Immature natural killer cell (primary cell): ENCODE data around the gene SPATA46. TPM values are rescaled to one million over a fixed set of nuclear protein-coding genes. Genes with fewer than 3 reads are reported as not detected.

Experiments used
- DNase-seq, 3 donors: peaks; one replicate each; pipeline ENCODE4 v3.0.0; 2022; ENCODE audit warnings: mixed read lengths in 1 of 3
- H3K27ac Mint-ChIP-seq, 6 donors: one replicate each; pipeline ENCODE4 v1.8.0; 2020; ENCODE audit warnings: mixed read lengths in 6 of 6, mild to moderate bottlenecking in 5 of 6, inconsistent platforms in 4 of 6, moderate library complexity in 3 of 6
- H3K27me3 Mint-ChIP-seq, 3 donors: one replicate each; pipeline ENCODE4 v1.8.0; 2020 to 2021; ENCODE audit warnings: low read depth in 3 of 3, mild to moderate bottlenecking in 3 of 3, mixed read lengths in 3 of 3, moderate library complexity in 3 of 3, inconsistent platforms in 1 of 3
- H3K36me3 Mint-ChIP-seq, 3 donors: one replicate each; pipeline ENCODE4 v1.8.0; 2020; ENCODE audit warnings: mixed read lengths in 3 of 3, inconsistent platforms in 2 of 3, mild to moderate bottlenecking in 2 of 3
- H3K4me1 Mint-ChIP-seq, 2 donors: one replicate each; pipeline ENCODE4 v1.8.0; 2020; ENCODE audit warnings: inconsistent platforms in 2 of 2, mild to moderate bottlenecking in 2 of 2, mixed read lengths in 2 of 2, moderate library complexity in 1 of 2
- H3K4me3 Mint-ChIP-seq, 5 donors: one replicate each; pipeline ENCODE4 v1.8.0; 2020; ENCODE audit warnings: mild to moderate bottlenecking in 5 of 5, mixed read lengths in 5 of 5, inconsistent platforms in 3 of 5, moderate library complexity in 3 of 5
- H3K9me3 Mint-ChIP-seq, 6 donors: one replicate each; pipeline ENCODE4 v1.8.0; 2020; ENCODE audit warnings: mild to moderate bottlenecking in 6 of 6, mixed read lengths in 6 of 6, inconsistent platforms in 4 of 6, moderate library complexity in 3 of 6
- polyA plus RNA-seq, 3 donors: library from polyadenylated mRNA; unstranded; fragments of 300-500 nt; fragmentation: Illumina TruSeq; gene quantifications; one replicate each; pipeline ENCODE4 v1.2.3, GENCODE V29; 2021

Gene SPATA46
- polyA plus RNA-seq, 3 donors from 2014 or later: 0.22 TPM; not detected in 2

DNA sequence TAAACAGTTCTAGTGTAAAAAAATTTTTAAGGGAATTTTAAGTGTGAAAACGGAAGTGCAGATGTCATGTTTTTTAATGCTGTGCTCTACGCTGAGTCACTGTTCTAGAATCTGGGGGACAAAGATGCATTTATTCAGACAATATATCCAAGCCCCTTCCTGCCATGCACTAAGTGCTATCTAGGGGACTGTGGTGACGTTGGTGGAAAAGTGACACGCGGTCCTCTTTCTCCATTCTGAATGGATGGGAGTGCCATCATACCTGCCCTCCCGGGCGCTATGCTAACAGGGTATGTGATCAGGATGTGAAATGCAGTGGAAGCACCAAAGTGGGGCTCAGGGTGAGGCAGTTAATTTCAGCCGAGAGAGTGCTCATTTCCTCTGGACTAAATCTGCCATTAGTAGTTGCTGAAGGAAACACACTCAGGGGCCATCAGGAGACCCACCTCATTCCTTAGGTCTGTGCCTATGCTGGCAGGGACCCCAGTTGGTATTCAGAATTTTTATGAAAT lies 11.5 kb upstream of the SPATA46 start:
- peaks cover 54 to 56% of the 10 kb centered on the region in 2 donors for H3K4me1 Mint-ChIP-seq
- H3K9me3 Mint-ChIP-seq: no peaks in the 10 kb centered on the region
- H3K36me3 Mint-ChIP-seq: peaks cover 4 to 9% (median 7%) of the 10 kb centered on the region in 3 donors
- H3K4me3 Mint-ChIP-seq: no peak overlapping the region
- DNase-seq: no peak
- H3K27me3 Mint-ChIP-seq: peaks cover 1 to 2% (median 1%) of the 10 kb centered on the region in 3 donors
- H3K27ac Mint-ChIP-seq: peak overlapping the region in 4 of 6 donors; percentile 31 to 65 (median 54)

- H3K4me3 Mint-ChIP-seq: no peak overlapping the region
- peaks cover 4 to 7% (median 6%) of the 10 kb centered on the region in 3 donors for H3K36me3 Mint-ChIP-seq
- no peaks in the 10 kb centered on the region for H3K9me3 Mint-ChIP-seq
- H3K4me1 Mint-ChIP-seq: peaks cover 49 to 53% of the 10 kb centered on the region in 2 donors
- peak overlapping the region in 4 of 6 donors; percentile 22 to 65 (median 42) for H3K27ac Mint-ChIP-seq
- no peak for DNase-seq
- peaks cover 1 to 2% (median 1%) of the 10 kb centered on the region in 3 donors for H3K27me3 Mint-ChIP-seq
These were observed 10.8 kb upstream of the SPATA46 start for GRCh38 chr1:162387226-162388082.

DNA sequence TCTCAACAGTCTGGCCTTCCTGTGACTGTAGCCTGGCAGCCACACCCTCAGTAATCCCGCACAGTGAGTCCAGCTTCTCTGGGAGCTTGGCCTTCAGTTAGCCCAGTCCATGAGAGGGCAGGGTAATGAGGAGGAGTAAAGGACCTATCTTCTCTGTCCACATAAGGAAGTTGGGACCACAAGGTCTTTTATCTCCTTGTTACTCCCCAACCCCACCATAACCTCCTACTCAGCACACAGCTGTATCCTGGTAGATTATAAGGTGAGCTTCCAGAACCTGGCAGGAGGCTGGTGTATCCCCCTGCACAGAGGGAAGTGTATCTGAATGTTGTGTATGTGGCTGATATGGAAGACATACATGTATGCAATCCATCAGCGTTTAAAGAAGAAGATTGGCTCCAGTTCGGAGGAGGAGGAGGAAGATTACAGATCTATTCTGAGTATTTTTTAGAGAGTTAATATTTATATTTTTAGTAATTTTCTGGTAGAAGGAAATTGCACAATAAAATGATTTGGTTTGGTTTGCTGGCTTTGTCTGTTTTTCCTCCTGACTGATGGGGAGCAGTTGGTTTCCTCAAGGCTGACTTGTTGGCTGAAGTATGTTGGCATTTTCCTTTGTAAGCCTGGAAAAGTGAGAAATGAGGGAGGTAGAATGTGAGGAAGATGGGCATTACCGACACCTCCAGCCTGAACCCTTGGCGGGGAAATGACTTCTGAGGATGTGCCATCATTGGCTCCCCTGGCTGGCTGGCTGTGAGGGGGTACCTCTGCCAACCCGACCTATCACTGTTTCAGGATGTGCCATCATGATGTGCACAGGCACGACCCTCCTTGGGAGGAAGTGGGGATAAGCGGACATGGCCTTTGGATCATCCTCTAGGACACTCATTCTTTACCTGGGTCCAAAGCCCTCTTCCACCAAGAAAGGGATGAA lies 9.9 kb upstream of the SPATA46 start:
- Mint-ChIP-seq H3K9me3 (no peaks in the 10 kb centered on the region), H3K4me1 (peaks cover 40 to 46% of the 10 kb centered on the region in 2 donors), H3K27me3 (peaks cover 1 to 2% (median 1%) of the 10 kb centered on the region in 3 donors), H3K4me3 (no peak overlapping the region), H3K27ac (peak overlapping the region in 1 of 6 donors; percentile 66), H3K36me3 (no peaks in the 10 kb centered on the region)
- DNase-seq: no peak

- peaks cover 1 to 2% (median 1%) of the 10 kb centered on the region in 3 donors for H3K27me3 Mint-ChIP-seq
- peak overlapping the region in 1 of 6 donors; percentile 15 for H3K27ac Mint-ChIP-seq
- no peak overlapping the region for H3K4me3 Mint-ChIP-seq
- peaks cover 32 to 37% of the 10 kb centered on the region in 2 donors for H3K4me1 Mint-ChIP-seq
- no peaks in the 10 kb centered on the region for H3K36me3 Mint-ChIP-seq
- H3K9me3 Mint-ChIP-seq: no peaks in the 10 kb centered on the region
- no peak for DNase-seq
These were observed 9.0 kb upstream of the SPATA46 start for GRCh38 chr1:162385702-162386101.

DNA sequence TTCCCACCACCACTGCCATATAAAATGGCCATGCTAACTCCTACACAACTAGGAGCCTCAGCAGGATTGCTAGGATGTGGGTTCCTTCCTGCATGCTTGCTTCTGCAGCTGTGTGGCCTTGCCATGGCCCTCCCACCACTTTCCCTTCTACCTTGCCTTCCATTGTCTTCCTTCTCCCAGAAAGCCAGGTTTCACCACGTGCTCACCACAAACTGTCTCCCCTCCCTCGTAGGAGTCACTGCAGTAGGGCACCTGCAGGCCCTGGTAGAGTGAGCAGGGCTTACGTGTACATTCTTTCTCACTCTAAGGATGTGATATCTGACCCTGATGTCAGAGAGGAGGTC lies 8.6 kb upstream of the SPATA46 start:
- no peaks in the 10 kb centered on the region for H3K9me3 Mint-ChIP-seq
- no peak for DNase-seq

DNA sequence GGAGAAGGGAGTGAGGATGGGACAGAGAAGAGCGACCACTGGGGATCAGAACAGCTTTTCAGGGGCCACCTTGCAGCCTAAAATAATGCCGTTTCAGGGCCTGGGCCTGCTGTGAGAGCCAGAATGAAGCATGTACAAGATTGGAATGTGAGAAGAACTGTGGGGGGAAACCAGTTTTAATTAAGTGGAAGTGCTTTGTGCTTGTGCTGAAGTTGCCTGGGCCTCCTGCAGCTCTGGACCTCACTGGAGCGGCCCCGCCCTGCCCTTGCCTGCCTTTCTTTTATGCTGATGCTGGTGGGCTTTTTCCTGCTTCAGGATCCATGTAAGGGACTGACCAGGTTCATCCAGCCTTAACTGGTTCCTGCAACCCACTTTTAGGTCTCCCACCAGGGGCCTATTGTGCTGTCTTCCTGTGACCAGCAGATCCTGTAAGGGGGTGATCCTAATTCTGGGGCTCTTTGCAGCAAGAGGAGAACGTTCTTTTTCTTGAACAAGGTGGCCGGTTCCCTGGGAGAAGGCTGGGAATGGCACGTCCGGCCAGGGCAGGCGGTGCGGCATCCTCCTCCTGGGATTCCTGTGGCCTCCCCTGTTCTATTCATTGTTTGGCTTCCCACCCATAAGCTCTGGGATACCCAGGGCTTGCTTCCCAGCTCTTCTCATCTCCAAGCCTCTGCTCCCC lies 8.1 kb upstream of the SPATA46 start:
- Mint-ChIP-seq H3K4me3 (no peak overlapping the region), H3K36me3 (no peaks in the 10 kb centered on the region), H3K4me1 (peaks cover 22 to 28% of the 10 kb centered on the region in 2 donors), H3K9me3 (no peaks in the 10 kb centered on the region), H3K27ac (peak overlapping the region in 1 of 6 donors; percentile 71), H3K27me3 (peaks cover 0 to 1% (median 0%) of the 10 kb centered on the region in 3 donors)
- DNase-seq: no peak

More for the DNA sequence above, 8.6 kb upstream of the SPATA46 start:
- Mint-ChIP-seq H3K27ac (peak overlapping the region in 1 of 6 donors; percentile 15), H3K4me1 (peaks cover 27 to 33% of the 10 kb centered on the region in 2 donors), H3K27me3 (peaks cover 0 to 1% (median 0%) of the 10 kb centered on the region in 3 donors), H3K4me3 (no peak overlapping the region), H3K36me3 (no peaks in the 10 kb centered on the region)

GRCh38 chr1:162384116-162384515 lies 7.5 kb upstream of the SPATA46 start:
- no peak overlapping the region for H3K27ac Mint-ChIP-seq
- H3K36me3 Mint-ChIP-seq: no peaks in the 10 kb centered on the region
- H3K4me1 Mint-ChIP-seq: peaks cover 16 to 22% of the 10 kb centered on the region in 2 donors
- H3K4me3 Mint-ChIP-seq: no peak overlapping the region
- H3K27me3 Mint-ChIP-seq: peaks cover 0 to 1% (median 0%) of the 10 kb centered on the region in 3 donors
- no peak for DNase-seq
- no peaks in the 10 kb centered on the region for H3K9me3 Mint-ChIP-seq

DNA sequence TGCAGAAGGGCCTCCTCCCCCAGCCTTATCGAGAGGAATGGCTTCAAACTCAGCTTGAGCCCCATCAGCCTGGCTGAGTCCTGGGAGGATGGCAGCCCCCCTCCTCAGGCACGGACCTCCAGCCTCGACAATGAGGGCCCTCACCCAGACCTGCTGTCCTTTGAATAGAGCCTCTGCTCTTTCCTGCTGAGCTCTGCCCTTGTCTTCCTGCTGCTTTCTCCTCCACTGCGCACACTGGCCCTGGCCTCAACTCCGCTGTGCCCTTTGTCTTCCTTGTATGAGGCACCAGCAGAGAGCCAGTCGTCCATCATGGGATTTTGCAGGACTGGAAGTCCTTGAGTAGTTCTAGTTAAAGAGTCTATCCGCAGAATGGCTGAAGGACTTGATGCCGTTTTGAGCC lies 6.9 kb upstream of the SPATA46 start:
- H3K4me3 Mint-ChIP-seq: no peak overlapping the region
- H3K4me1 Mint-ChIP-seq: peaks cover 10 to 16% of the 10 kb centered on the region in 2 donors
- DNase-seq: no peak
- H3K27me3 Mint-ChIP-seq: peaks cover 0 to 1% (median 0%) of the 10 kb centered on the region in 3 donors
- no peak overlapping the region for H3K27ac Mint-ChIP-seq
- H3K36me3 Mint-ChIP-seq: no peaks in the 10 kb centered on the region
- no peaks in the 10 kb centered on the region for H3K9me3 Mint-ChIP-seq

GRCh38 chr1:162383091-162383490 lies 6.4 kb upstream of the SPATA46 start:
- Mint-ChIP-seq H3K4me3 (no peak overlapping the region), H3K9me3 (no peaks in the 10 kb centered on the region), H3K27me3 (peaks cover 0 to 1% (median 0%) of the 10 kb centered on the region in 3 donors), H3K36me3 (no peaks in the 10 kb centered on the region), H3K27ac (no peak overlapping the region), H3K4me1 (peaks cover 6 to 11% of the 10 kb centered on the region in 2 donors)
- DNase-seq: no peak

GRCh38 chr1:162381941-162382750 lies 5.5 kb upstream of the SPATA46 start:
- Mint-ChIP-seq H3K27ac (no peak overlapping the region), H3K36me3 (no peaks in the 10 kb centered on the region), H3K4me3 (no peak overlapping the region), H3K4me1 (peaks cover 0 to 6% of the 10 kb centered on the region in 2 donors), H3K27me3 (peaks cover 0 to 1% (median 0%) of the 10 kb centered on the region in 3 donors), H3K9me3 (no peaks in the 10 kb centered on the region)
- DNase-seq: no peak

DNA sequence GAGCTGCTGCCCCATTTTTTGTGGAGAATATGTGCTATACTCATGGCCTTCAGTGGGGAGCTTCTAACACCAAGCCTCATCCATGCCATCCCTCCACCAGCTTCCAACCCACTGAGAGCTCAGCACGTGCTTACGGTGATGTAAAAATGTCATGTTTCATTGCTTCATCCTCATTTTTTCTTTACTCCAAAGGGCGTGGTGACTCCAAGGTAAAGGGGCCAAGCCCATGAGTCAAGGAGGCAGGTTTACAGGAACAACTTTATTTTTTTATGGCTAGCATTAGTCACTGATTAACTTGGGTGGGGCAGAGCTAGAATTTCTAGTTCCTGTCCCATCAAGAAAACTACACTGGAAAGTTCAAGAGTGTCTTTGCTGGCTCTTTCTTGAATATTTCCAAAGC lies 4.7 kb upstream of the SPATA46 start, which contains the start of gene C1orf226:
Gene C1orf226 (plus strand): TSS at position 346 of the 400 bp plus-strand sequence. CDS start 174 bp downstream, outside the sequence.
- no peaks in the 10 kb centered on the region for H3K36me3 Mint-ChIP-seq
- peaks cover 0 to 1% (median 0%) of the 10 kb centered on the region in 3 donors for H3K27me3 Mint-ChIP-seq
- H3K4me1 Mint-ChIP-seq: peaks cover 0 to 1% of the 10 kb centered on the region in 2 donors

DNA sequence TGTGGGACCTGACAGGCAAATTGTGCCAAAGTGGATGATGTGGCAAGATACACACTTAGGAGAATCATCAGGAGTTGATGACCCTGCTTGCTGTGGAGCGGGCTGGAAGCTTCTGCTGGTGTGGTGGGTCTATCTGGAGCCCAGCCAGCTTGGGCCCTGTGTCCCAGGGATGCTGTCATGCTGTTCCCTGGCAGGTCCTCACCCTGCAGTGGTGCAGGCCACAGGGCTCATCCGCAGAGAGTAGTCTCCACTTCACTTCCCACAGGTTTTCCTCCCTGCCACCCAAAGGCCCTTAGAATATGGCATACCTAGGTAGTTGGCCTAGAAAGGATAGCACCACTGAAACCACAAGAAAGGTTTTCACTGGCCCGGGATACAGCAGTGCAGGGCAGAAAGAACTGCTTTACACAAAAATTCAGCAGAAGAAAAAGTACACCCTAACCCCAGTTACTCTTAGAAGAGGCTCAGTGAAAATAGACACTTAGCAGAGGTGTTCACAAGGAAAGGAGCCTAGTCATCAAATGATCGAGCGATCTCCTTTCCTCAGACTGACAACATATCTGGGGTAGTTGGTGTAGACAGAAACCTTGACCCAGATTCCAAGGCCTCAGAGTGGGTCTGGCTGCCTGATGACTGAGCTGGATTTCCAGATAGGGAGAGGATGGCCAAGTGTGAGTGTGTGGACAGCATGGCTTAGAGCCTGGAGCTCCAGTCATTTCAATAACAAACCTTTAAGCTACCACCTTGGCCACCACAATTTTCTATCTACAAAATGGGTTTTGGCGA lies 3.6 kb upstream of the SPATA46 start:
- no peak overlapping the region for H3K4me3 Mint-ChIP-seq
- H3K27me3 Mint-ChIP-seq: peaks cover 0 to 1% (median 0%) of the 10 kb centered on the region in 3 donors
- no peaks in the 10 kb centered on the region for H3K4me1 Mint-ChIP-seq
- no peak for DNase-seq
- no peaks in the 10 kb centered on the region for H3K36me3 Mint-ChIP-seq
- no peaks in the 10 kb centered on the region for H3K9me3 Mint-ChIP-seq
- H3K27ac Mint-ChIP-seq: no peak overlapping the region

More for the DNA sequence above, 4.7 kb upstream of the SPATA46 start, which contains the start of gene C1orf226:
- no peak within 1 kb of the TSS for H3K4me3 Mint-ChIP-seq
- no peak for DNase-seq
- no peak within 1 kb of the TSS for H3K27ac Mint-ChIP-seq
- no peaks in the 10 kb centered on the region for H3K9me3 Mint-ChIP-seq
